Sigmoid colon (tissue), 4 donors: Measurements from ENCODE around the gene MLPH.

Source experiments
- CTCF ChIP-seq, 4 experiments: fragments of 450-650 bp in 3 of 4; fragments of 200-600 bp in 1 of 4; IDR thresholded peaks; one replicate each; pipeline ENCODE4 v1.5.1; 2016 to 2019; ENCODE audit warnings: antibody characterized with exemption in 4 of 4, mild to moderate bottlenecking in 3 of 4, moderate library complexity in 2 of 4
- EP300 ChIP-seq, 4 donors: sonication (generic); formaldehyde crosslinking; IDR thresholded peaks; one replicate each; pipeline ENCODE4 v1.6.1; 2017; ENCODE audit warnings: antibody characterized with exemption in 4 of 4
- POLR2A ChIP-seq, 2 donors: fragments of 450-650 bp; IDR thresholded peaks; one replicate each; pipeline ENCODE4 v1.6.1; 2016; ENCODE audit warnings: antibody characterized with exemption in 2 of 2, mild to moderate bottlenecking in 2 of 2, moderate library complexity in 2 of 2
- POLR2AphosphoS5 ChIP-seq, 4 donors: sonication (generic); formaldehyde crosslinking; IDR thresholded peaks; one replicate each; pipeline ENCODE4 v1.6.1; 2017; ENCODE audit warnings: antibody characterized with exemption in 4 of 4

GRCh38 chr2:237438080-237438940, 48.7 kb upstream of the MLPH start:
- TF ChIP-seq CTCF (IDR thresholded peaks at IDR 0.05): no peak
- TF ChIP-seq EP300 (IDR thresholded peaks at IDR 0.05): no peak
- TF ChIP-seq POLR2A (IDR thresholded peaks at IDR 0.05): no peak
- no peak for TF ChIP-seq POLR2AphosphoS5 (IDR thresholded peaks at IDR 0.05)
